Right kidney (tissue), 9 donors: ENCODE data around the gene UVSSA.

Experiments used
- DNase-seq: peaks from one replicate; pipeline ENCODE4 v3.0.0-alpha.2; 2016
- long read RNA-seq, 8 donors: transcript quantifications; one replicate each; lab custom pipeline, GENCODE V29; 2026

UVSSA gene, protein sequence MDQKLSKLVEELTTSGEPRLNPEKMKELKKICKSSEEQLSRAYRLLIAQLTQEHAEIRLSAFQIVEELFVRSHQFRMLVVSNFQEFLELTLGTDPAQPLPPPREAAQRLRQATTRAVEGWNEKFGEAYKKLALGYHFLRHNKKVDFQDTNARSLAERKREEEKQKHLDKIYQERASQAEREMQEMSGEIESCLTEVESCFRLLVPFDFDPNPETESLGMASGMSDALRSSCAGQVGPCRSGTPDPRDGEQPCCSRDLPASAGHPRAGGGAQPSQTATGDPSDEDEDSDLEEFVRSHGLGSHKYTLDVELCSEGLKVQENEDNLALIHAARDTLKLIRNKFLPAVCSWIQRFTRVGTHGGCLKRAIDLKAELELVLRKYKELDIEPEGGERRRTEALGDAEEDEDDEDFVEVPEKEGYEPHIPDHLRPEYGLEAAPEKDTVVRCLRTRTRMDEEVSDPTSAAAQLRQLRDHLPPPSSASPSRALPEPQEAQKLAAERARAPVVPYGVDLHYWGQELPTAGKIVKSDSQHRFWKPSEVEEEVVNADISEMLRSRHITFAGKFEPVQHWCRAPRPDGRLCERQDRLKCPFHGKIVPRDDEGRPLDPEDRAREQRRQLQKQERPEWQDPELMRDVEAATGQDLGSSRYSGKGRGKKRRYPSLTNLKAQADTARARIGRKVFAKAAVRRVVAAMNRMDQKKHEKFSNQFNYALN
- long read RNA-seq, donor 1 = 0 reads
- long read RNA-seq, donor 2, full-length matches to known transcripts = 2 of 2 reads
- long read RNA-seq, donor 2, partial matches to known transcripts = 0 of 2 reads
- long read RNA-seq, donor 2, other reads (novel, unspliced or antisense) = 0 of 2 reads
- long read RNA-seq, donor 3, full-length matches to known transcripts = 1 of 6 reads
- long read RNA-seq, donor 3, partial matches to known transcripts = 5 of 6 reads
- long read RNA-seq, donor 3, other reads (novel, unspliced or antisense) = 0 of 6 reads
- long read RNA-seq, donor 4, full-length matches to known transcripts = 4 of 4 reads
- long read RNA-seq, donor 4, partial matches to known transcripts = 0 of 4 reads
- long read RNA-seq, donor 4, other reads (novel, unspliced or antisense) = 0 of 4 reads
- long read RNA-seq, donor 5, full-length matches to known transcripts = 2 of 2 reads
- long read RNA-seq, donor 5, partial matches to known transcripts = 0 of 2 reads
- long read RNA-seq, donor 5, other reads (novel, unspliced or antisense) = 0 of 2 reads
- long read RNA-seq, donor 6, full-length matches to known transcripts = 3 of 3 reads
- long read RNA-seq, donor 6, partial matches to known transcripts = 0 of 3 reads
- long read RNA-seq, donor 6, other reads (novel, unspliced or antisense) = 0 of 3 reads
- long read RNA-seq, donor 7, full-length matches to known transcripts = 3 of 3 reads
- long read RNA-seq, donor 7, partial matches to known transcripts = 0 of 3 reads
- long read RNA-seq, donor 7, other reads (novel, unspliced or antisense) = 0 of 3 reads
- long read RNA-seq, donor 8, full-length matches to known transcripts = 6 of 6 reads
- long read RNA-seq, donor 8, partial matches to known transcripts = 0 of 6 reads
- long read RNA-seq, donor 8, other reads (novel, unspliced or antisense) = 0 of 6 reads

- DNase-seq = peak; percentile 94
These were observed at the start of gene UVSSA for GRCh38 chr4:1346781-1347409. Gene UVSSA, plus strand, starts transcription at chr4:1347208. Its CDS starts 884 bp downstream, at chr4:1348092.

DNA sequence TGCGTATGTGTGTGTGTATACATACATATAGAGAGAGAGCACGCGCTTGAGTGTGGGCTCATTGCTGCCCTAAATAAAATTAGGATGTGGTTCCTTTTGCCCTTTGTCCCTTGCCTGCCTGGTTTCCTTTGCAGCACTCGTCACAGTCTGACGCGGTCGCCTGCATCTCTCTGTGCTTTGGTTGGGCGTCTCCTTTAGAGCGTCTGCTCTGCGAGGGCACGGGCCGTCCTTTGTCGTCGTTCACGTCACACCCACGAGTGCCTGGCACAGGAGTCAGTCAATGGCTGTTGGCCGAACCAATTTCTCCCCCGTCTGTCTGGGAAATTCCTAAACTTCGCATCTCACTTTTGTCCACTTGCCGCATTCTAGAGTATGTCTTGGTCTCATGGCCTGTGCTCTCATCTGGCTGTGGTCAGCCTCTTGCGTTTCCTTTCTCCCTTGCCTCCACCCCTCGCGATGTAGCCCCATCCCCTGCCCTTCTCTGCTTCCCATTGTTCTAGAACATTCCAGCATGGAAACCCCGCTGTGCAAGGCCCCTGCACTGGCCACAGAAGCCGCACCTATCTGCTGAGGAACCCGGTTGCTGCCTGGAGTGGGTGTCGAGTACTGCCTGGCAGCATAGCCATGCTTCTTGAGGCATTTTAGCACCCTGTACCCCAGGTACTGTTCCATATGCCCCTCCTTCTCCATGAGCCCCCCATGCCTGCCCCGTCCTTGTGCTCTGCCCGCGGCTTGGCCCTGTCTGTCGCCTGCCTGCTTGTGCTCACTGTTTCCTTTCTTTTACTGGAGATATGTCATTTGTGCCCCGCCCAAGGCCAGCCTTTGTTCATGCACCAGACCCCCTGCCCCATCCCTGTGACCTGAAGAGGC, 49.3 kb upstream of the UVSSA start:
- DNase-seq = no peak

DNA sequence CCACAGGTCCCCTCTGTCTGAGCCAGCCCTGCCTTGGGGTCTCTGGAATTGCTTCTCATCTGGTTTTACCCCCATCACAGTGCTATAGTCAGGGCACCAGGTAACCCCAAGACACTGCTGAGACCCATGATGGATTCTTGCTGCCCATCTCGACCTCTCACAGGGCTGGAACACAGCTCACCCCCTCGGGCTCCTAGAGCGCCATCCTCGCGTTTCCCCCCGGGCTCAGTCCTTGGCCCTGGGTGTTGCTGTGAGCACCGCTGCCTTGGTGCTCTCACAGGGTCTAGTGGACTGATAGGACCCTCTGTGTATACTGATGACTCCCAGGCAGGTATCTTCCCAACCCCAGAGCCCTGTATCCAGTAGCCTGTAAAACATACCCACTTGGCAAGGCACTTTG, 48.5 kb upstream of the UVSSA start:
- DNase-seq = no peak

- DNase-seq = no peak
These were observed 47.6 kb upstream of the UVSSA start for GRCh38 chr4:1299301-1299860.

- DNase-seq = no peak
These were observed 46.2 kb upstream of the UVSSA start for GRCh38 chr4:1300466-1301455.

DNA sequence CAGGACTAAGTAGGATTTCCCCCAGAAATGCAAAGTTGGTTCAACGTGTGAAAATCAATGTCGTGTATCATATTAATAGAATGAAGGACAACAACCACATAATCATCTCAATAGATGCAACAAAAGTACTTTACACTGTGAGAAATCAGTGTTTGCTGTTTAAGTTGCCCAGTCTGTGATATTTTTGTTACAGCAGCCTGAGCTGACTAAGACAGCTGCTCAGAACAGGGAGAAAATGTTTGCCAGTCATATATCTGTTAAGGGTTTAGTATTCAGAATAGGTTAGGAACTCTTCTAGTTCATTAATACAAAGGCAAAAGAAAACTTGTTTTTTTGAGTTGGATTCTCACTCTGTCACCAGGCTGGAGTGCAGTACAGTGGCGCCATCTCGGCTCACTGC, 44.8 kb upstream of the UVSSA start:
- no peak for DNase-seq

GRCh38 chr4:1305261-1305711, 41.7 kb upstream of the UVSSA start:
- DNase-seq = no peak

- DNase-seq = no peak
These were observed 41.1 kb upstream of the UVSSA start for GRCh38 chr4:1305781-1306455.

GRCh38 chr4:1307951-1308735, 38.9 kb upstream of the UVSSA start:
- DNase-seq = no peak

DNA sequence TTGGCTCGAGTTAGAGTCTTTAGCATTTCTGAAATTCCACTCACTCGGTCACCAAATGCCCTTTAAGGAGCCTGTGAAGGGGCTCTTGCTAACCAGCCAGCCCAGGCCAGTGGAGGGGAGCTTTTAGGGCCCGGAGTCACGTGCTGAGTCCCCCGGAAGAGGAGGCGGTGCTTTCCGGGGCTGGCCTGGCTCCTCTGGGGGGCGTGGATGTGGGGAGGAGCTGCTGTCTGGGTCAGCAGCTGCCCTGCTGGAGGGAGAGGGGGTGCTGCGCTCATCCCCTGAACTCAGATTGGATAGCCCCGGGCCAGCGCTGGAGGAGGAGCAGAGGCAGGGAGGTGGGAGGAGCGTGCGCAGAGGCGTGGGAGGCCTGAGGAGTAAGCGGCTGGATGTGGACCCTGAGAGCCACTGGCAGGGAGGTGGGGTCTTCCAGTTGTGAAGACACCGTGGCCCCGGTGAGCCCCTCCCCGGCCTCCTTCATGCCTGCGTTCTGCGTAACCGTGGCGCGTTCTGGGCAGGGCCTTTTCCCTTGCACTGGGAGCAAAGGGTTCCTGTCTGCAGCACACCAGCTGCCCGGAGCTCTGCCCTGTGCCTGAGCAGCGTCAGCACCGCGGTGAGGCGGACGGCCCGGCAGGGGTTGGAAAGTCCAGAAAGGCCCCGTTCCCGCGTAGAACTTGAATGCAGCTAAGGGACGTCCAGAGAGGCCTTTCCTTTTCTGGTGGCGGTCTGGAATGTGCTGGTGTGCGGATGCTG, 37.6 kb upstream of the UVSSA start:
- peak; percentile 92 for DNase-seq

GRCh38 chr4:1310031-1310795, 36.8 kb upstream of the UVSSA start:
- DNase-seq = no peak

DNA sequence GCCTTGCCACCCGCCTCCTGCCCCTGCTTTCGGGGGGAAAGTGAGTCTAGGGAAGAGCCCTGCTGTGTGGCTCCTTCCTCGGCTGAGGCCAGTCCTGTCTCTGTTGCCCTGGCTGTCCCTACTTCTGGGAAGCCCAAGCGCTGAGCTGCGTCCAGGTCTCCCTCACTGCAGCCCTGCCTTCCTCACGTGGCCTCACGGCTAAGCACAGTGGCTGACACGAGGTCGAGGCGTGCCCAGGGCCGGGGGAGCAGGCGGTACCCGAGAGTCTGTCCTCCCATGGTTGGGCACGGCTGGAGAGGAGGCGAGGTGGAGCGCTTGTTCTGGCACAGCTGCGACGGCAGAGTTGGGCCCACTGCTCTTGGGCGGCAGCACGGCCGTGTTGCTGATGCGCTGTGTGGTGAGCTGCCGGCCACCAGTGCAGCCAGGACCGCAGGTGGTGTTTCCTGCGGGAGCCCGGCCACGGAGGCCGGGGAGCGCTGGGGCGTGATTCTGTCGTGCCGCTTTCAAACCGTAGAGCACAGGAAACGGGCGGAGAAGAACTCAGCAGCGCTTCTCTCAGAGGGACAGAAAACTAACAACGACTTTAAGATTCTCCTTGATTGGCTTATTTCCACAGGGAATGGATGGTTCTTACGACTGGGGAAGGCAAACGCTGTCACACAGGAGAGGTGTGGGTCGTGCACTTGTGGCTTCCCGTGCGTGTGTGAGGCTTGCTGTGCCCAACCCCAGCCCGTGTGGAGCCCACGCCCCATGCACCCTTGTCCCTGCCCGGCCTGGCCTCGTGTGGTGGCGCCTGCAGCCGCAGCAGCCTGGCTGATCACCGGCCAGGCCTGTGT, 36.0 kb upstream of the UVSSA start:
- no peak for DNase-seq

DNA sequence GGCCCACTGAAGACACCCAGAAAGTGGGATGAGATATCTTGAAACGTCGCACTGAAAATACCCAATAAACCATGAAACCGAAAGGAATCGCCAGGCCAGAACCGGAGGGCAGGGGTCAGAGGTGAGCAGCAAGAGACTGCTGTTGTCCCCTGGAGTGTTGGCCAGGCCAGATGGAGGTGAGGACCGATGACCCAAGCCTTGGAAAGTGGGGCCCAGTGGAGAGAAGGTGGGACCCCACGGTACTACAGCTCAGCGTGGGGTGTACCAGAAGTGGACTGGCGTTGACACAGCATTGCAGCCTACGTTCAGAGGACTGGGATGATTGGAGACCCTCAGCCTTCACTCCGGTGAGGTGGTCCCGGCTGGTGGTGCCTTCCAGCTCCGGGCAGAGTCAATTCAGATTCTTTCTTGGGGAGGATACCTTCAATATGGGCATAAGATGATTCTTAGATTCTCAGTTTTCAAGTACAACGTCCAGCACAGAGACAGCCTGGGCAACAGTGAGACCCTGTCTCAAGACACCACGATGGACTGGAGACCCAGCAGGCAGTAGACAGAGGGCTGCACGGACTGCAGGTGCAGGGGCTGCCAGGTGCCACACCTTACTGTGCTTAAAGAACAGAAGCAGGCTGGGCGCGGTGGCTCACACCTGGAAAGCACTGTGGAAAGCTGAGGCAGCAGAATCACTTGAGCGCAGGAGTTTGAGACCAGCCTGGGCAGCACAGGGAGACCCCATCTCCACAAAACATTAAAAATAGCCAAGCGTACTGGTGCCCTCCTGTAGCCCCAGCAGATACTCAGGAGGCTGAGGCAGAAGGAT, 34.0 kb upstream of the UVSSA start:
- DNase-seq = no peak

DNA sequence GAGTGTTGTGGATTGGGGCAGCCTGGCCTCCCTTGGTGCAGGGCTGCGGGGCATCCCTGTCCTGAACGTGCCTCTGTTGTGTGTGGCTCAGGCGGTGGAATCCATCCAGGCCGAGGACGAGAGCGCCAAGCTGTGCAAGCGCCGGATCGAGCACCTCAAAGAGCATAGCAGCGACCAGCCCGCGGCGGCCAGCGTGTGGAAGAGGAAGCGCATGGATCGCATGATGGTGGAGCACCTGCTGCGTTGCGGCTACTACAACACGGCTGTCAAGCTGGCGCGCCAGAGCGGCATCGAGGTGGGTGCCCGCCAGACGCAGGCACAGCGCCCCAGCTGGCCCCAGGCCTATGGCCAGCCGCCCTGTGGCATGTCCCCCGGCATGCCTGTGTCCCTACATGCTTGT, 31.7 kb upstream of the UVSSA start:
- DNase-seq = no peak
